ENCODE measurements around the gene PMS1.
A peak's percentile ranks its signal among the peaks of the same experiment; 100 is the strongest.
"Not testable (repeated sequence)": the region's sequence is repeated elsewhere in the genome, so short reads cannot be mapped to it uniquely, and the experiment has no call there.

Gene PMS1

DNA sequence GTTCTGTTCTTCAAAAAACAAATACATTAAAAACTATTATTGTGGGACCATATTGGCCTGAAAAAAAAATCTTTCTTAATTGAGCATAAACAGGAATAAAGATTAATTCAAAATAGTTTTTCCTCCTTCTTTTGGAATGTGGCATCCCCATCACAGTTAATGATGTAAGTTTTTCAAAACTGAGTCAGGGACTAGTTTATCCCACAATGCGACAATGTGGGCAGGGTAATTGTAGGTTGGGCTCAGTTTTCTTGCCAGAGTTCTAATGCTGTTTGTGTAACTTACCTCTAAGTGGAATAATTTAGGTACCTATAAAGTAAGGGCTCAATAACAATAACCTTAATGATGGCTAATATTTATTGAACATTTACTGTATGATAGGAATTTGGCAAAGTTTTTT lies 82.0 kb downstream of the PMS1 start:
- peak; percentile 49 for FAIRE-seq

DNA sequence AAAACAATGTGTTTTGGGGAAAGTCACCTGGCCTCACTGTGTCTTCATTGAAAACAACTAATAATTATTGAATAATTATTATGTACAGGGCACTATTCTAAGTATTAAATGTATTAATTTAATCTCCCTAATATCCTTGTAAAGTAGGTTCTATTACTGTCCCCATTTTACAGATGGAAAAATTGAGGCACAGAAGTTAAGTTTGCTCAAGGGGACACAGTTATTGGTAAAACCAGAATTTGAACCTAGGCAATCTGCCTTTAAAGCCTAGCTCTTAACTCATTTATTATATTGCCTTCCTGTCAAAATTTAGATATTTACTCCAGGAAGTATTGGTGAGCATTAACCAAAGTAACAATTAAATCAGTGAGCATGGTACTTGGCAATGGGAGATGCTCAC lies 84.6 kb downstream of the PMS1 start:
- no peak for FAIRE-seq

DNA sequence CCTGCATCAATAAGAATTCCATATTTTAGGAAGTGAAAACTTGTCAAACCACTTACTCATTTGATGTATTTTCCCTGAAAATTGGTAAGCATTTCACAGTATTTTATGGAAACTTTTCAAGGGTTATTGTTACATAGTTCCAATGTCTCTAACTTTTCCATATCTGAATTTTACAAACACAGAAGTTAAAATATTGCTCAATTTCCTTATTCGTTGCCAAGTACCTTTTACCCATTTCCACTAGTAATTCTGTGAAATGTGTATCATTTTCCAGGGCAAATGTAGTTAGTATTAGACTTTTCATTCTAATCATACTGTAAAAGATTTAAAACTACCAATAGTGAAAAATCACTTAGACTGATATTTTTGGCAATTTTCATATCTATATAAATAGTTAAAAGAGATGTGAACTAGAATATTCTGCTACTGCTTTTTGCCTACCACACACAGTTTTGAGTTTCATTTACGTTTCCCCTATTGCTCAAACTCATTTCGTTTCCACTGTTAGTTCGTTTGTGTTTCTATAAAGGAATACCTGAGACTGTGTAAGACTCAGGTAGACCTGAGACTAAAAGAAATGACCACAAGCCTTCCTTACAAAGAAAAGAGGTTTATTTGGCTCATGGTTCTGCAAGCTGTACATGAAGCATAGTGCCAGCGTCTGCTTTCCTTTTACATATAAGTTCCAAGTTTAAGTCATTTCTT lies 86.3 kb downstream of the PMS1 start:
- FAIRE-seq = no peak

DNA sequence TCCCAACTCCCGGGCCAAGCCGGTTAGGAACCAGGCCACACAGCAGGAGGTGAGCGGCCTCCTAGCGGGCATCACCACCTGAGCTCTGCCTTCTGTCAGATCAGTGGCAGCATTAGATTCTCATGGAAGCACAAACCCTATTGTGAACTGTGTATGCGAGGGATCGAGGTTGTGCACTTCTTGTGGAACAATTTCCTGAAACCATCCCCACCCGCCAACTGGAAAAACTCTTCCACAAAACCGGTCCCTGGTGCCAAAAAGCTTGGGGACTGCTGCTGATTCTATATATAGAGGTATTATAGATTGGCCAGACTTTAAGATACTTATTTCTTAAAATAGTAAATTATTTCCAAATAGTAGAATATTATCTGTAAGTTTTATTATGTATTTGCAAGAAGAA lies 89.4 kb downstream of the PMS1 start:
- no peak for FAIRE-seq

DNA sequence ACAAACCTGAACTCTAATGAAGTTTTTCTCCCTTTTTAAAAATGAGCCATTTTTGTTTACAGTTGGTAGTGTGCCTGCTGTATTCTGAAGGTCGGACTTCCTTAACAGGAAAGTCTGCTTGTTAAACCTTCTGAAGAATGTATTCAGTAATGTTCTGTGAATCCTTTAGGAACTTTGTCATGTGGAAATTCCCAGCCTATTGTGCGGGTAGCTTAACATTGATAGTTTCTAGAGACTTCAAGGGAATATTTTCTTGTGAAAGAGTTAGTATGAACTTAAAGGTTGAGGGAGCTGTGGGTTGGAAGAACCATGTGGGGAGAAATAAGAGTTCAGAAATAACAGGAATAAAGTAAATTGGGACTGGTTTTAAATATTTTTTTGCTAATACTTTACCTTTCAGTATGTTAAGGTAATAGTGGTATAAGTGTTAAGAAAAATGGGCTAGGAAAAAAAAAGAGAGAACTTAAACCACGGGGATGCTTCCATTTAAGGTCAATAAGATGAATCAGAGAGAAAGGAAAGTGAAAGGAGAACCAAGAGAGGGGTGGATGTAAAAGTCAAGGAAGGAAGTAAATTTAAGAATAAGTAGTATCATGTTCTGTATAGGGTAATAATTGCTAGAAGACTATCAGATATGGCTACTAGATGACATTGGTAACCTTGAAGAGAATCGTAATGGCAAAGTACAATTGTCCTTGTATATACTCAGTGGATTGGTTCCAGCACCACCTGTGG lies 90.5 kb downstream of the PMS1 start:
- no peak for FAIRE-seq

DNA sequence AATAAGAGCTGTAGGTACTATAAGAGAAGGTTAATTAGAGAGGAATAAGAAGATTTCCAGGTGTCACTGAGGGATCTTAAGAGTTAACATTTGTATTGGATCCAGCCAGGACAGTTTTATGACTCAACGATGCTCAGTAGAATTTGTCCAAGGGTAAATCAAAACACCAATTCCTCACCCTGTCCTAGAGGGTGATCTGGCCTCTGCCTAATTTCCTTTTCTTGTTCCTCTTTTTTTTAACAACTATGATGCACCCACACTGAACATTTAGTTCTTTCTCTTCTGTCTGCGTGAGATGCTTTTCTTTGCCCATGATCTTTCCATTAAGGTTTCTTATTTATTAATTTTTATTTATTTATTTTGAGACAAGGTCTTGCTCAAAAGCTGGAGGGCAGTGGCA lies 92.0 kb downstream of the PMS1 start:
- FAIRE-seq = no peak

DNA sequence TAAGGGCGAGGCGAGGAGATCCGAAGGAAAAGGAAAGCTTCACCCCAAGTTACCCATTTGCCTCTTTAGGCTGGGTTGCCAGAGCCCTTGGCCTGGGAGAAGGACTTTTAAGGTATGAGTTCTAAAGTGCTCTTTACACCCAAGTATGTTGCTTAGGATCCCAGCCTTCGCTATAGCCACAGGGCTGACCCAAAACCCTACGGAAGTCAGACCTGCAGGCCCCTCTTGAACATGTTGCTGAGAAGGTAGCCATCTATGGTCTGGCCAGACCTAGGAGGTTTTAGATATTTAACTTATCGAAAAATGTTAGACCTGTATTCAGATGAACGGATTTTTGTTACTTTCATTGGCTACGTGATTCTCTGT lies 95.4 kb downstream of the PMS1 start:
- FAIRE-seq = no peak

DNA sequence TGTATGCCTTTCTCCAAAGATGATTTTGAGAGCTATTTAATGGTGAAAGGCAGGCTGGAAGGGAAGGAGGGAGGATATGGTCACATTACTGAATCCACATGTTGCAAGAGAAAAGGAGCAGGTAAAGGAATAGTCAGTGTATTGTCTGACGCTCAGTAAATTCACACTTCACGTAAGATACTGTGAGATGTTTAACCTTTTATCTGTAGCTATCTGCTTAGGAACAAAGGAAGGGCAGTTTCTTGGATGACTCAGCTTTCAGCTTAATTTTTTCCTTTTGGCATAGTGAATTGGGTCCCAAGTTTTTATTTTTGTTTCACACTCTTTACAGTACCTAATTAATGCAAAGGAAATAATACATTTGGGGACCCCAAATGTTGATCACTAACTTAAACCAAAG lies 96.2 kb downstream of the PMS1 start:
- FAIRE-seq = no peak

DNA sequence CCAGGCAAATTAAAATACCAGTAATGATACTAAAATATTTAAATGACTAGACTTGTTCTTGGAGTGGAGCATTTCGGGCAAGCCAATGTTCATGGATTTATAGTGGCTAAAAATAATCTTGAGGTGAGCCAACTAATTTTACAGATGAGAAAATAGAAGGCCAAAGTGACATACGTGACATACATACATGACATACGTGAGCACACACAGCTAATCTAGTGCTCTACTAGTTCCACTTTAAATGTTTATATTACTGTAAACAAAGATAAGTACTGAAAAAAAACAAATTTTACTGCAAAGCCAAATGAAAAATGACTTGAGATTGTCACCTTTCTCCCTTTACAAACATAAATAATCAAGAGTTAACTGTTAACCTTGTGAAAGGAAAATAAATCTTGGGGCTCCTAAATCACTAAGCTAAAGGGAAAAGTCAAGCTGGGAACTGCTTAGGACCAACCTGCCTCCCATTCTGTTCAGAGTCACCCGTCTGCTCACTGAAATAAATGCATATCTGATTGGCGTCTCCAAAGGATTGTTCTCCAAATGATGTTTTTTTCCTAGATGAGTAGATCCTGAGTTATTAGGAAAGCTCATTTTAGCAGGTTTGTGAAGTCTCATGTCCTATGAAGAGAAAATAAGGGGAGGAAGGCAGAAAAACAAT lies 96.7 kb downstream of the PMS1 start:
- FAIRE-seq = no peak

DNA sequence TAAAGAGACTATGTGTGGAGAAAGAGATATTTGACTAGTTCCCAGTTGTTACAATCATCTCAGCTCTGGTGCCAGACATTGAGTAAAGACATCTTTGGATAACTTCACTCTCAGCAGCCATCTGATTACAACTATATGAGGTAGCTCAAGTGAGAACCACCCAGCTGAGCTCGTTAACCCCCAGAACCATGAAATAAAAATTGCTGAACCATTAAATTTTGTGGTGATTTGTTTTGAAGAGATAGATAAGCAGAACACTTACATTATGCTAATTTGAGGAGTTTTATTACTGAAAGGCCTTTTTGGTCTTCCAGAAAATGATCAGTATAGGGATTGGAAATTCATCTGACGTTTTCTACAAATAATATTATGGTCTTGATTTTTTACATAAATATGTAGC lies 101.1 kb downstream of the PMS1 start:
- FAIRE-seq = no peak

DNA sequence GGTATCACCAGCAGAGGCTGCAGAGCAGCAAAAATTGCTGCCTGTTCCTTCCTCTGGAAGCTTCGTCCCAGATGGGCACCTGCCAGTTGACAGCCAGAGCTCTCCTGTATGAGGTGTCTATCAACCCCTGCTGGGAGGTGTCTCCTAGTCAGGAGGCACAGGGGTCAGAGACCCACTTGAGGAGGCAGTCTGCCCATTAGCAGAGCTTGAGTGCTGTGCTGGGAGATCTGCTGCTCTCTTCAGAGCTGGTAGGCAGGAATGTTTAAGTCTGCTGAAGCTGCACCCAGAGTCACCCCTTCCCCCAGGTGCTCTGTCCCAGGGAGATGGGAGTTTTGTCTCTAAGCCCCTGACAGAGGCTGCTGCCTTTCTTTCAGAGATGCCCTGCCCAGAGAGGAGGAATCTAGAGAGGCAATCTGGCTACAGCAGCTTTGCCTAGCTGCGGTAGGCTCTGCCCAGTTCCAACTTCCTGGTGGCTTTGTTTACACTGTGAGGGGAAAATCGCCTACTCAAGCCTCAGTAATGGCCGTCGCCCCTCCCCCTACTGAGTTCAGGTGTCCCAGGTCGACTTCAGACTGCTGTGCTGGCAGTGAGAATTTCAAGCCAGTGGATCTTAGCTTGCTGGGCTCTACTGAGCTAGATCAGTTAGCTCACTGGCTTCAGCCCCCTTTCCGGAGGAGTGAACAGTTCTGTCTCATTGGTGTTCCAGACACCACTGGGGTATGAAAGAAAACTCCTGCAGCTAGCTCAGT lies 108.5 kb downstream of the PMS1 start:
- FAIRE-seq = not testable (repeated sequence)

DNA sequence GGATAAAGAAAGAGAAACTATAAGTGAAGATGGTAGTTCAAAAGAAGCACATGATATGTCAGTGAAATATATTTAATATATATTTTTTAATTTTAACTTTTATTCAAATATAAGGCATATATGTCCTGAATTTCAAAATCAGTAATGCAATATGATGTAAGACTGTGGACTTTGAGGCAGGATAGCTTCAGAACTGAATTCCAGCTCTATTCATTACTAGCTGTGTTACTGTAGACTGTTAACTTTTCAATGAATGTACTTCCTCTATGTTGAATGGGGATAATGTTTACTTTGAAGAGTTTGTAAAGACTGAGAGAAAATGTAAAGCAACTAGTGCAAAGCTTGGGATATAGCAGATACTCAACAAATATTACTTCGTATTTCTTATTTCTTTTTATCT lies 112.6 kb downstream of the PMS1 start:
- FAIRE-seq = no peak

DNA sequence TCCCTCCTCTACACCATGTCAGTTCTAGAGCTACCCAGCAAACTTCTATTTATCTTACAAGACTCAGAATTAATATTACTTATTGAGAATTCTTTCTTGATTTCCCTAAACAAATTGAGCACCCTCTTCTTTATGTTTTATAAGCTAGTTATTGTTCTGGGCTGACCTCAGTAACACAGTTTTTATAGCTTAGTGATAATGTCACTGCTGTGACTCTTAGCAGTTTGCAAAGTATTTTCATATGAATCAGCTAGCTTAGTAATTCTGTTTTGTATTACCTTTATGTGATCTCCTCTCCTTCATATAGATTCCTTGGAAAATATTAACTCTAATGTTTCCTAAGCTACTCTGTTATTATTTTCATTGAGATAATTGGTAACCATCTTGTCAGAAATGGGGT lies 114.9 kb downstream of the PMS1 start:
- no peak for FAIRE-seq

DNA sequence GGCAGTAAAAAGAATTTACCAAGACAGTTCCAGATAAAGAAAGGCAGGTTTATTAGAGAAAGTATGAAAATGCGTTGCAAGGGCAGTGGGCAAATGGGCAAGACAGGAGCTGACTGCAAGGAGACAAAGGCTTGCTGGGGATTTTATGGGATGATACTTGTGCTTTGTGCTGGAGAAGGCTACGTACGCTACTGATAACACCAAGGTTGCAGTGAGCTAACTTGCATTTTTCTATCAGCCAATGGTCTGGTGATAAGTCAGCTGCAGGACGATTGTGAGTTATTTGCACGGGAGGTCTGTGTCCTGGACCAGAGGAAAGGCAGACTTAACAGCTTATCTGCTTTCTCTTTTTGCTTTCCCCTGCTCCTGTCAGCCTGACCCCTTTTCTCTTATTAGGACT lies 116.5 kb downstream of the PMS1 start:
- FAIRE-seq = no peak

DNA sequence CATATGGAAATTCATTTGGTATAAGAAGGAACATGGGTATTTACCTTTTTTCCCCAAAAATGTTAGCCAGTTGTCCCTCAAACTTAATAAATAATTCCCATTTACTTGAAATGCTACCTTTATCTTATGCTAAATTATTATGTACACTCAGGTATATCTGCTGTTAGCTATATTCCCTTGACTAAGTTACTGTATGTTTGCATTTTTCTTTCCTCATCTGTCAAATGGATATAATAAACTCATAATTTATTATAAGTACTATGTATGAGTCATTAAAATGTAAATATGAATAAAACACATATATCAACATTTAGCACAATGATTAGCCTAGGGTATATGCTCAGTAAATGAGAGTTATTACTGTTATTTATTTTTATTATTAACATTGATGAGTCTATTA lies 117.4 kb downstream of the PMS1 start:
- FAIRE-seq = no peak

DNA sequence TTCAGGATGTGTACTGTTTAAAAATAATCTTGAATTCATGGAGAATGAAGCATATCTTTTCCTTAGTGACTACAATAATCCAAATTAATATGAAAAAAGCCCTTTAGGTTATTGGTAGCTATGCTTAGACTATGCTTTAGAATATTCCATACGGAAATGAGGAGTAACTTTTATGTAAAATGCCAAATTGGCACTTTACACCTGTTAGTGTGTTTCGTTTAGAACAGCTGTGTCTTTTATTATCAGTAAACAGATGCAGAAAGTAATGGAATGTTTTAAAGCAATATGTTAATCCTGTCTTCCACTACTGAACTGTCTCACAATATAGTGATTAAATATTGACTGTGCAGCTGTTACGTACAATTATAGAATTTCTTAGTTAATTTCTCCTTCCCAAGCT lies 129.6 kb downstream of the PMS1 start:
- no peak for FAIRE-seq

DNA sequence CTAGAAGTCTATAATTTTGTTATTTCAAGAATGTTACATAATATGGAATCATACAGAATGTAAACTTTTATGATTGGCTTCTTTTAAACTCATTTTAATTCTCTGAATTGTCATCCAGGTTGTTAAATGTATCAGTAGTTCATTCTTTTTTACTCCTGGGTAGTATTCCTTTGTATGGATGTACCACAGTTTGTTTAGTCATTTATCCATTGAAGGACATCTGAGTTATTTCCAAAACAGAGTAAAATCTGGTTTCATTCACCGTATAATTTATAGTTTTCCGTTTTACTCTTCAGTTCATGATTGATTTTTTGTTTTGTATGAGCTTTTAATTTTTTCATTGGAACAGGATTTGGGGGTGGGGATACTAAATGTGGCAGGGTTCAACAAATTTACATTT lies 132.4 kb downstream of the PMS1 start:
- no peak for FAIRE-seq

All from islet of Langerhans (tissue), 1 donor.